ENCODE results near the gene BCAP31.

GRCh38 chrX:153741446-153741845 is 17.3 kb upstream of the BCAP31 start:
- TF ChIP-seq CTCF (conservative IDR thresholded peaks at IDR 0.05 in 1 of 2, IDR thresholded peaks at IDR 0.05 in 1 of 2; ENCODE audit: low read depth in 1 of 2, low read length in 2 of 2) (no peak), EZH2 (IDR thresholded peaks at IDR 0.05; ENCODE audit: low read length, missing control alignments) (no peak)
